ENCODE results near the gene PUS7L.

GRCh38 chr12:43728698-43729097 is 29.9 kb downstream of the PUS7L start:
- no peak for TF ChIP-seq POLR2A (IDR thresholded peaks at IDR 0.05)
- no peak for TF ChIP-seq CTCF (IDR thresholded peaks at IDR 0.05)
- TF ChIP-seq POLR2AphosphoS5 (IDR thresholded peaks at IDR 0.05): no peak
